ENCODE results near the gene NFATC1.

GRCh38 chr18:79402977-79403722 is 7.4 kb downstream of the NFATC1 start:
- TF ChIP-seq CTCF (IDR thresholded peaks at IDR 0.05) (no peak), POLR2A (IDR thresholded peaks at IDR 0.05) (no peak)
